Activated CD8-positive, alpha-beta T cell treated with anti-CD3 and anti-CD28 coated beads, Interleukin-2, amount 10 ng/mL, durations not matched to agents 7 days and 5 days (primary cell): ENCODE data around the gene B3GLCT. TPM values are rescaled to one million over a fixed set of nuclear protein-coding genes. Genes with fewer than 3 reads are reported as not detected.

Experiments
- ATAC-seq: fragments of 150-1000 bp; cut with Tn5 transposase; one replicate; pipeline ENCODE4 v1.10.0; 2021; ENCODE audit warnings: moderate library complexity
- CTCF ChIA-PET: fragments of 350-600 bp; sonication (Branson Sonifier 250); formaldehyde crosslinking; loops from one replicate; lab custom pipeline; 2021; ENCODE audit warnings: antibody characterized with exemption; lab: Charles Lee
- POLR2A ChIA-PET: fragments of 350-600 bp; sonication (Branson Sonifier 250); formaldehyde crosslinking; loops from one replicate; lab custom pipeline; 2021; ENCODE audit warnings: antibody characterized with exemption; lab: Charles Lee
- DNase-seq: peaks from one replicate; pipeline ENCODE4 v3.0.0-alpha.2; 2020
- H3K27ac Mint-ChIP-seq: one replicate; pipeline ENCODE4 v1.8.0; 2021; ENCODE audit warnings: mild to moderate bottlenecking, mixed read lengths
- H3K27me3 Mint-ChIP-seq: one replicate; pipeline ENCODE4 v1.8.0; 2021; ENCODE audit warnings: low read depth, mixed read lengths
- H3K36me3 Mint-ChIP-seq: one replicate; pipeline ENCODE4 v1.8.0; 2021; ENCODE audit warnings: low read depth, mixed read lengths
- H3K4me1 Mint-ChIP-seq: one replicate; pipeline ENCODE4 v1.8.0; 2021; ENCODE audit warnings: low read depth, mixed read lengths
- H3K4me3 Mint-ChIP-seq: one replicate; pipeline ENCODE4 v1.8.0; 2021; ENCODE audit warnings: mild to moderate bottlenecking, mixed read lengths
- H3K9me3 Mint-ChIP-seq: one replicate; pipeline ENCODE4 v1.8.0; 2022; ENCODE audit warnings: mixed read lengths; ENCODE audit not compliant: insufficient read depth
- total RNA-seq, 2 experiments: library from RNA; stranded (reverse); gene quantifications; one replicate each; pipeline ENCODE4 v1.2.3, GENCODE V29; 2021

The B3GLCT gene
- total RNA-seq, 2 experiments from 2014 or later, result 5.0 to 5.5 TPM

GRCh38 chr13:31361673-31362072 is 161.9 kb downstream of the B3GLCT start:
- no peaks in the 10 kb centered on the region for H3K27me3 Mint-ChIP-seq
- H3K4me1 Mint-ChIP-seq, result no peaks in the 10 kb centered on the region
- no peak overlapping the region for H3K4me3 Mint-ChIP-seq
- no peak overlapping the region for H3K27ac Mint-ChIP-seq
- no peak for DNase-seq
- ChIA-PET CTCF (no interaction called here), POLR2A (no interaction called here)
- H3K9me3 Mint-ChIP-seq, result no peaks in the 10 kb centered on the region
- H3K36me3 Mint-ChIP-seq, result no peaks in the 10 kb centered on the region
- no peak for ATAC-seq

DNA sequence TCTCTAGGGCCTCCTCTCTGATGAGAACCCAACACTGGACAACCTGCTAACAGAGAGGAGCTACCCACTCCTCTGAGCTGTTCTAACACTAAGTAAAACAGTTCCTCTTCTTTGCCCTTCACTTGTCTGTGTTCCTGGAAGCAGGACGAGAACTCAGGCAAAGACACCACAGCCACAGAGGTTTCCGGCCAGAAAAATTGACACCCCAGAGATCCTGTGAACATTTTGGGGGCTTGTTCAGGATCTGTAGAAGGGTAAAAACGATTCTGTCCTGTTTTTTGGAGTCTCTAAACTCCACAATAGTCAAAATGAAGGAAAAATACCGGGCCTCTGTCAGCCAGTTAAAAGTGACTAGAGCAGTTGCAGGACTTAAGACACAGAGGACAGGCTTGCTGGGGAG is 165.9 kb downstream of the B3GLCT start:
- ATAC-seq (no peak), DNase-seq (no peak)
- Mint-ChIP-seq H3K27ac (no peak overlapping the region), H3K9me3 (no peaks in the 10 kb centered on the region), H3K4me3 (no peak overlapping the region), H3K27me3 (no peaks in the 10 kb centered on the region), H3K4me1 (no peaks in the 10 kb centered on the region), H3K36me3 (no peaks in the 10 kb centered on the region)
- POLR2A ChIA-PET, result no interaction called here
- CTCF ChIA-PET, result no interaction called here

DNA sequence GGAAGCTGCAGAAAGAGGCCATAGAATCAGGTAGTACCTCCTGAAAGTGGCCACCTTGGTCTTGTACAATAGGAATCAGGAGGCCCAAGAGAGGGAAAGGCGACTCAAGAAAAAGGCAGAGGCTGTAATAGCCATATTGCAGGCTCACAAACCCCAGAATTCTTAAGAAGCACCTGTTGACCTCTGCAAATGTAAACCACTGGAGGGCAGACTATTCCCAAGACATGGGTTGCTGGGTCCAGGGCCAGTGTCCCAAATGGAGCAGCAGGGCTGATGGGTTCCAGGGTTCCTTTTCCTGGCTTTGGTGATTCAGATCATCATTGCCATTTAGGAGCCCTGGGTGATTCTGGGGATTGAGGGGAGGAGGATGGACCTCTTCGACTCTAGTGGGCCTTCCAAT is 167.6 kb downstream of the B3GLCT start:
- Mint-ChIP-seq H3K4me1 (no peaks in the 10 kb centered on the region), H3K27ac (no peak overlapping the region), H3K4me3 (no peak overlapping the region), H3K27me3 (no peaks in the 10 kb centered on the region), H3K9me3 (no peaks in the 10 kb centered on the region), H3K36me3 (no peaks in the 10 kb centered on the region)
- ATAC-seq, result no peak
- ChIA-PET CTCF (no interaction called here), POLR2A (no interaction called here)
- no peak for DNase-seq

- no peaks in the 10 kb centered on the region for H3K9me3 Mint-ChIP-seq
- ATAC-seq (no peak), DNase-seq (no peak)
- H3K27me3 Mint-ChIP-seq, result no peaks in the 10 kb centered on the region
- no peaks in the 10 kb centered on the region for H3K36me3 Mint-ChIP-seq
- POLR2A ChIA-PET, result no interaction called here
- CTCF ChIA-PET, result interaction anchor here (1.4 kb wide), 1 partner anchor 55 kb away, joined by 3 read pairs; no protein-coding TSS in a partner anchor
- H3K4me1 Mint-ChIP-seq, result no peaks in the 10 kb centered on the region
- no peak overlapping the region for H3K27ac Mint-ChIP-seq
- no peak overlapping the region for H3K4me3 Mint-ChIP-seq
Observed at GRCh38 chr13:31369213-31369612, 169.4 kb downstream of the B3GLCT start.

DNA sequence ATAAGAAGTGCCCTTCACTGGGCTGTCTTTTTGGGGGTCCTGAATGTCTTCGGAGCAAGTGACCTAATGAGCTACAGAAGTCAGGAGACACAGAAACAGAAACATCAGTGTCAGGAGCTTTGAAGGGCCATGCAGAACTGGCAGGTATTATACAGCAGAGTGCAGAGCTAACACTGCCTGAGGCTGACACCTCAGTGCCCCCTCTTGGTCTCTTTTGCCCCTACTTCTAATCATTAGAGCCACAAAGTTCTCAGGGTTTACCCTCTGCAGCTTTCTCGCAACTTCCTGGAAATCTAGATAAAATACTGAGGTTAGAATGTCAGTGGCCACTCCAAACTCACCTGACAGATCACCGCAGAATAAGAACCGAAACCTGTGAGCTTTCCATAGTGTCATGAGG is 172.7 kb downstream of the B3GLCT start:
- no peaks in the 10 kb centered on the region for H3K9me3 Mint-ChIP-seq
- no peak for DNase-seq
- H3K4me3 Mint-ChIP-seq, result no peak overlapping the region
- H3K36me3 Mint-ChIP-seq, result no peaks in the 10 kb centered on the region
- H3K4me1 Mint-ChIP-seq, result no peaks in the 10 kb centered on the region
- H3K27me3 Mint-ChIP-seq, result peaks cover 2% of the 10 kb centered on the region
- no peak for ATAC-seq
- POLR2A ChIA-PET, result no interaction called here
- CTCF ChIA-PET, result no interaction called here
- H3K27ac Mint-ChIP-seq, result no peak overlapping the region

DNA sequence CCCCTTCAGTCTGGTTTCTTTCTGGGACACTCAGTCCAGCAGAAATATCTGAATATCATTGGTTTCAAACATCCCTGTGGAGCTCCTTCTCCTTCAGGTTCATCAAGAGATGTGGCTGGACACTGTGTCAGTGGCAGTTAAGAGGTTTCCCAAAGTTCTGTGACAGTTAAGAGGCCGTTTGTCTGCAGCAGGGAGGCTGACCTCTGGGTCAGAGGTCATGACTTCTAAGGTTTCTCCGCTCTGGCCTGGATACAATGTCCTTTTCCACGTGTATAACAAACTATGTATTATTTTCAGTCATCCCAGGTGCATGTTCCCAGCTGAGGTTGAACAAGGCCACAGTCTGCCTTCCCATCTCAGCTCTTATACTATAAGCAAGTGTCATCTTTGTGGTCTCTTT is 174.9 kb downstream of the B3GLCT start:
- Mint-ChIP-seq H3K27ac (no peak overlapping the region), H3K4me3 (no peak overlapping the region), H3K27me3 (peaks cover 2% of the 10 kb centered on the region), H3K9me3 (no peaks in the 10 kb centered on the region), H3K4me1 (no peaks in the 10 kb centered on the region), H3K36me3 (no peaks in the 10 kb centered on the region)
- CTCF ChIA-PET, result no interaction called here
- no peak for ATAC-seq
- POLR2A ChIA-PET, result no interaction called here
- no peak for DNase-seq

GRCh38 chr13:31377946-31378345 is 178.2 kb downstream of the B3GLCT start:
- Mint-ChIP-seq H3K36me3 (no peaks in the 10 kb centered on the region), H3K4me1 (no peaks in the 10 kb centered on the region), H3K4me3 (no peak overlapping the region), H3K9me3 (no peaks in the 10 kb centered on the region), H3K27ac (no peak overlapping the region), H3K27me3 (peaks cover 7% of the 10 kb centered on the region)
- DNase-seq (no peak), ATAC-seq (no peak)
- CTCF ChIA-PET, result no interaction called here
- POLR2A ChIA-PET, result no interaction called here

DNA sequence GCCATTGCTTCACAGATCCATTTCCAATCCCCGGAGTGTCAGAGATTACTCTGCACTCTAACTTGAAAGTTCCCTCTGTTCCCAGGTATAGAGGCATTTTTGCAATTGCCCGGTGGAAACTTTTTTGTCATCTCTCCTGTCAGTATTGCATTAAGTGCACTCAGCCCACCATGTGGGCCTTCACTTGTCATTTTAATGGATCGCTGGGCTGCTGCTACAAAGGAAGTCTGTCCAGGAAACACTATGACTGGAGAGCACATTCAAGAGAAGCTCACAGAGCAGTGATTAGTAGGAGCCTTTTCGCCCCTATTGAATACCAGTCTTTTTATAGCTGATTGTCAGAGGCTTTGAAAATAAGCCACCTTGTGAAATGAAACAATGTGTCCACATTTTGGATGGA is 180.9 kb downstream of the B3GLCT start:
- no peak overlapping the region for H3K4me3 Mint-ChIP-seq
- H3K27ac Mint-ChIP-seq, result no peak overlapping the region
- peaks cover 9% of the 10 kb centered on the region for H3K27me3 Mint-ChIP-seq
- ChIA-PET POLR2A (no interaction called here), CTCF (interaction anchor here (0.9 kb wide), 1 partner anchor 144 kb away, joined by 3 read pairs; no protein-coding TSS in a partner anchor)
- H3K4me1 Mint-ChIP-seq, result no peaks in the 10 kb centered on the region
- no peaks in the 10 kb centered on the region for H3K36me3 Mint-ChIP-seq
- ATAC-seq (no peak), DNase-seq (no peak)
- no peaks in the 10 kb centered on the region for H3K9me3 Mint-ChIP-seq

Other genes starting within 250 kb of the B3GLCT start
- gene HSPH1, start 38.1 kb upstream of the B3GLCT start, total RNA-seq, result 100 to 1,000 TPM; 139 to 140 TPM